NCI-H2196 (cell line): ENCODE results near the gene TRIM27.
"Not testable (repeated sequence)": the region's sequence is repeated elsewhere in the genome, so short reads cannot be mapped to it uniquely, and the experiment has no call there.

Experiments
- DNase-seq: peaks from one replicate; lab custom pipeline; 2025; ENCODE audit not compliant: unreplicated experiment; lab: John Stamatoyannopoulos, UW

TRIM27 gene, protein sequence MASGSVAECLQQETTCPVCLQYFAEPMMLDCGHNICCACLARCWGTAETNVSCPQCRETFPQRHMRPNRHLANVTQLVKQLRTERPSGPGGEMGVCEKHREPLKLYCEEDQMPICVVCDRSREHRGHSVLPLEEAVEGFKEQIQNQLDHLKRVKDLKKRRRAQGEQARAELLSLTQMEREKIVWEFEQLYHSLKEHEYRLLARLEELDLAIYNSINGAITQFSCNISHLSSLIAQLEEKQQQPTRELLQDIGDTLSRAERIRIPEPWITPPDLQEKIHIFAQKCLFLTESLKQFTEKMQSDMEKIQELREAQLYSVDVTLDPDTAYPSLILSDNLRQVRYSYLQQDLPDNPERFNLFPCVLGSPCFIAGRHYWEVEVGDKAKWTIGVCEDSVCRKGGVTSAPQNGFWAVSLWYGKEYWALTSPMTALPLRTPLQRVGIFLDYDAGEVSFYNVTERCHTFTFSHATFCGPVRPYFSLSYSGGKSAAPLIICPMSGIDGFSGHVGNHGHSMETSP

DNA sequence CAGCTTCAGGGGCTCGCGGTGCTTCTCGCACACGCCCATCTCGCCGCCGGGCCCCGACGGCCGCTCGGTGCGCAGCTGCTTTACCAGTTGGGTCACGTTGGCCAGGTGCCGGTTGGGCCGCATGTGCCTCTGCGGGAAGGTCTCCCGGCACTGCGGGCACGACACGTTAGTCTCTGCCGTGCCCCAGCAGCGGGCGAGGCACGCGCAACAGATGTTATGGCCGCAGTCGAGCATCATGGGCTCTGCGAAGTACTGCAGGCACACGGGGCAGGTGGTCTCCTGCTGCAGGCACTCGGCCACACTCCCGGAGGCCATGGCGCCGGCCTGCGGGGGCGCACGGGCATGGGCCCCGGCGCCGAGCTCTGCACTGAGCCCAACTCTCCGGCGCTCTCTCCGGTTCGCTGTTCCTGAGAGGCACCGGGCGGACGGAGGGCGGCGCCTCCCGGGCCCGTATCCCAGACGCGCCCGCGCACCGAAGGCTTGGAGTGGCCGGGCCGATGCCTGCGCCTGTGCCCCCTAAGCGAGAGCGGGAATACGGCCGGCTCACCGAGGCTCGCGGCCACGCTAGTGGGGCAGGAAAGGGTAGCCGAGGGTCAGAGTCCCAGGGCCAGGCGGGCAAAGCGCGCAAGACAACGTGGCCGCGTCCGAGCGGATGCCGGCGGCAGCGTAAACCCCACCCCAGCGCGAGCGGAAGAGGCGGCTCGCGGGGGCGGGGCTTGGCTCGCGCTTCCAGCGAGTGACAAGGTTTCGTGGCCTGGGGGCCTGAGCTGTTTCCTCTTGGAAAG lies at the start of gene TRIM27:
TSS of gene TRIM27 (minus strand) at position 668 of the 785 bp plus-strand sequence. CDS start at position 315, 353 bp downstream.
- DNase-seq, result peak; percentile 92

DNA sequence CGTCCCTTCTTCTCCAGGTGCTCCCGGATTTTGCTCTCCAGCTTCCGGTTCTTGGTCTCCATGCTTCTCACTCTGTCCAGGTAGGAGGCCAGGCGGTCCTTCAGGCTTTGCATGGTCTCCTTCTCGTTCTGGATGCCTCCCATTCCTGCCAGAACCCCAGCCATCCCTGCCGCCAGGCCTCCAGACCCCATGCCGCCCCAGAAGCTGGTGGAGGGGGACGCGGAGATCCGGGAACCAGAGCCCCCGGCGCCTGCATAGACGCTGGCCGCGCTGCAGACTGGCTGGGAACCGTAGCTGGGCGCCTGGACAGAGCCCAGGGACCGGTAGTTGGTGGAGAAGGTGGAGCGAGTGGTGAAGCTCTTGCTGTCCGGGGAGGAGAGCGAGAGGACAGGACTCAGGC lies 46.3 kb upstream of the TRIM27 start:
- DNase-seq, result not testable (repeated sequence)

DNA sequence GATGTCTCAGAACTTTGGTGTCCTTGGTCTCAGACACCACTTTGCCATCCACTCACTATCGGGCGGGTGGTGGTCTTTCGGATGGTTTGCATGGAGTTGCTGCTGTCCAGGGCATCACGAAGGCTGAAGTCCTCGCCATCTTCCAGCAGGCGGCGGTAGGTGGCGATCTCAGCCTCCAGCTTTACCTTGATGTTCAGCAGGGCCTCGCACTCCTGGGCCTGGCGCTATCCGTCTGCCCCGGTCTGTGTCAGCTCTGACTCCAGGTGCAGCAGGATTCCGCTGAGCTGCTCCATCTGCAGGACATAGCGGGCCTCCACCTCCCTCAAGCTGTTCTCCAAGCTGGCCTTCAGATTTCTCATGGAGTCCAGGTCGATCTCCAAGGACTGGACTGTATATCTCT lies 45.3 kb upstream of the TRIM27 start:
- no peak for DNase-seq

DNA sequence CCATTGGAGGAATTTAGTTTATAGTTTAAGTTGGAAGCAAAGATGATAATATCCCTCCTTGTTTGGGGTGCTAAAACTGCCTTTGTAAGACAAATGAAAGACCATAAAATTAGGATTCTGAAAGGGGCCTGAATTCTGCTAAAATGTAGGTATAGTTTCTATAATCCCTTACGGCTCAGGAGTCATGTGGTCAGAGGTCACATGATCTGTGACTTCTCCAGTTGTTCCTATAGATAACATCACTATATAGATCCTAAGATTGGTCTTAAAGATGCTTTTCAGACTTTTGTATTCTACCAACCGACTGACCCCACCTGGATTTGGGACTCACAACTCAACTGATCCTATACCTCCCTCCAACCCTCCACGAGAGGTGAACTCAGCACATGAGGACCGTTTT lies 44.7 kb upstream of the TRIM27 start:
- DNase-seq, result no peak

DNA sequence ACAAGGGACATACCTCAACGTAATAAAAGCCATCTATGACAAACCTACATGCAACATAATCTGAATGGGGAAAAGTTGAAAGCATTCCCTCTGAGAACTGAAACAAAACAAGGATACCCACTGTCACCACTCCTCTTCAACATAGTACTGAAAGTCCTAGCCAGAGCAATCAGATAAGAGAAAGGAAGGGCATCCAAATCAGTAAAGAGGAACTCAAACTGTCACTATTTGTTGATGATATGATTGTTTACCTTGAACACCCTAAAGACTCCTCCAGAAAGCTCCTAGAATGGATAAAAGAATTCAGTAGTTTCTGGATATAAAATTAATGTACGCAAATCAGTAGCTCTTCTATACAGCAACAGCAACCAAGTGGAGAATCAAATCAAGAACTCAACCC lies 41.9 kb upstream of the TRIM27 start:
- DNase-seq, result no peak

DNA sequence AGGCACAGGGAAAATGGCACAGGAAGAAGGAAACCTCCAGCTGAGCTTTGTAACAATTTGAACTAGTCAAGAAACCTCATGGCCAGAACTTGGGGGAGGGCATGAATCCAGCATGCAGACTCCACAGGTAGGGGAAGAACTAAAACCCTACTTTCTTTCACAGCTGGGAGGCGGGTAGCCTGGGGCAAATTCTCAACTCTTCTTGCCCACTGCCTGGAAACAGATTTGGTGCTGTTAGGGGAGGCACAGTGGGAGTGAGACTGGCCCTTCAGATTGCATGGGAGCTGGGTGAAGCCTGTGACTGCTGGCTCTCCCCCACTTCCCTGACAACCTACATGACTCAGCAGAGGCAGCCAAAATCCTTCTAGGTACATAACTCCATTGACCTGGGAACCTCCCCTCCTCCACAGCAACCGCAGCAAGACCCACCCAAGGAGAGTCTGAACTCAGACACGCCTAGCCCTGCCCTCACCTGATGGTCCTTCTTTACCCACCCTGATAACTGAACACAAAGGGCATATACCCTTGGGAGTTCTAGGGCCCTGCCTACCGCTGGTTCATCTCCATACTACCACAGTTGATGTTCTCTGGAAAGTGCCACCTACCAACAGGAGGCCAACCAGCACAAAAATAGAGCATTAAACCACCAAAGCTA lies 37.2 kb upstream of the TRIM27 start:
- no peak for DNase-seq

DNA sequence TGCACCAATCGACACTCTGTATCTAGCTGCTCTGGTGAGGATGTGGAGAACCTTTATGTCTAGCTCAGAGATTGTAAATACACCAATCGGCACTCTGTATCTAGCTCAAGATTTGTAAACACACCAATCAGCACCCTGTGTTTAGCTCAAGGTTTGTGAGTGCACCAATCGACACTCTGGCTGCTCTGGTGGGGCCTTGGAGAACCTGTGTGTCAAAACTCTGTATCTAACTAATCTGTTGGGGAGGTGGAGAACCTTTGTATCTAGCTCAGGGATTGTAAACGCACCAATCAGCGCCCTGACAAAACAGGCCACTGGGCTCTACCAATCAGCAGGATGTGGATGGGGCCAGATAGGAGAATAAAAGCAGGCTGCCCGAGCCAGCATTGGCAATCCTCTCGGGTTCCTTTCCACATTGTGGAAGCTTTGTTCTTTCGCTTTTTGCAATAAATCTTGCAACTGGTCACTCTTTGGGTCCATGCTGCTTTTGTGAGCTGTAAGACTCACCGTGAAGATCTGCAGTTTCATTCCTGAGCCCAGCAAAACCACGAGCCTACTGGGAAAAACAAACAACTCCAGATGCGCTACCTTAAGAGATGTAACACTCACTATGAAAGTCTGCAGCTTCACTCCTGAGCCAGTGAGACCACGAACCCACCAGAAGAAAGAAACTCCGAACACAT lies 34.9 kb upstream of the TRIM27 start:
- DNase-seq, result not testable (repeated sequence)

DNA sequence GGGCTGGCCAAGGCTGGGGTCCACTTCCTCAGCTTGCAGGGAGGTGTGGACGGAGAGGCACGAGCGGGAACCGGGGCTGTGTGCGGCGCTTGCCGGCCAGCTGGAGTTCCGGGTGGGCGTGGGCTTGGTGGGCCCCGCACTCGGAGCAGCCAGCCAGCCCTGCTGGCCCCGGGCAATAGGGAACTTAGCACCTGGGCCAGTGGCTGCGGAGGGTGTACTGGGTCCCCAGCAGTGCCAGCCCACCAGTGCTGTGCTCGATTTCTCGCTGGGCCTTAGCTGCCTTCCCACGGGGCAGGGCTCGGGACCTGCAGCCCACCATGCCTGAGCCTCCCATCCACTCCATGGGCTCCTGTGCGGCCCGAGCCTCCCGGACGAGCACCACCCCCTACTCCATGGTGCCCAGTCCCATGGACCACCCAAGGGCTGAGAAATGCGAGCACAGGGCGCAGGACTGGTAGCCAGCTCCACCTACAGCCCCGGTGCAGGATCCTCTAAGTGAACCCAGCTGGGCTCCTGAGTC lies 34.1 kb upstream of the TRIM27 start:
- not testable (repeated sequence) for DNase-seq

DNA sequence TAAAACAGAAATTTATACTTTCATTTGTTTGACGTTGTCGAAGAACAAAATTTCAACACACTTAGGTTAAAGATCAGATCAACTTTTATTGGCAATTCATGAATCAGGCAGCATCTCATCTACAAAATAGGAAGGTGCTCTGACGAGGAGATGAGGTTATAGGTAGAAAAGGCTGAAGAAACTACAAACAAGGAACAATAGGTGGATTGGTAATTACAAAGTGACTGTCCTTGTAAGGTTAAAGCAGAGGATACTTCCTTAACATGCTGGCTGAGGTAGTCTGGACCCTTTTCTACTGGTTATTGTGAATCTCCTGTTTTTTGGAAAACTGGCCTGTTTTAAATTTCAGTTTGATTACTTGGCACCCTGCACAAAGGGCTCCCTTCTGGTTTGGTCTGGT lies 32.5 kb upstream of the TRIM27 start:
- DNase-seq, result no peak

DNA sequence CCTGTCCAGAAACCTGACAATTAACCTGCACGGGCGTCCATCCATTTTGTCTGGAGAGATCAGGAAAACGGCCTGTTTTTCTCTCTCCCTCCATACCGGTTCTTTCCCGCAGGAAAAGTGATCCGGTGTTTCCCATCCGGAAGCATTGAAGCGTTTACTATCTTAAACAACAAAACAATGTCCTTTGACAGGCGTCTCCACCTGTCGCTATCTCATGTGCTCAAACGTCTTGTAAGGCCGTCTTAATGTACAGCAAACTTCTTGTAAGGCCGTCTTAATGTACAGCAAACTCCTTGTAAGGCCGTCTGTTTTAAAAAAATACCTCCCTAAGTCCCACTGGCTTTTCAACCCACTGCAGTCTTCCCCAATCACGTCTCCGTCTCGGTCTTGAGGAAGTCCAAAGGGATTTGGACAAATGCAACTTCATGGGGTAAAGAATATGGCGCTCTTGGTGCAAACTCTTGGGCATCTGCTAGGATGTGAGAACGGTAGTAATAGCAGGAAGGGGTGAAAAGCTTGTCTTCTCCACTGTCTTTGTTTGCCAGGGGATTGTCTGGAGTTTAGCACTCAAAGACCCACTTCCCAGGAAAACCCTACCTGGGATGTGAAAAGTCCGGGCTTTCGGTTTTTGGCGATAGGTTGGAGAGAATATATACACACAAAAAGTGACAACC lies 29.9 kb upstream of the TRIM27 start:
- no peak for DNase-seq

DNA sequence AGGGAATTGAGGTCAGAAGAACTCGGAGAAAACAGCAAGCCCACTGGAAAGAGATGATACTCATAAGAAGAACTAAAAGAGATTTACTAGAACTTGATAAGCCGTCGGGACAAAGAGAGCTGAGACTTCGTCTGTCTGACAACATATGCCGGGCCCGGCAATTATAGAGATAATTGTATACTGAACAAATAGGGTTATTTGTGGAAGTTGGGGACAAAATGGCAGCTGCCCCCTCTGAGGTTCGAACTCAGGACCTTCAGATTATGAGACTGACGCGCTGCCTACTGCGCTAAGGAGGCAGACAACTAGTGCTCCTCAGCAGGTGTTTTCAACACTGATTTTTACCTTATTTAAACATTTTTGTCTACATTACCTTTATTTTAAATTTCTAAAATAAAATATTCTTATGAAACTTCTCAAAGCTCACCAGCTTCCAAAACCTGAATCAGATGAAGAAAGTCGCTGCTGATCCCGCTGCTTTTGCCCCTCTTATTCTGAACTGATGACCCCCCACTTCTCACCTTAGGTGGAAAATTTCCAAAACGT lies 29.3 kb upstream of the TRIM27 start:
- DNase-seq, result no peak

DNA sequence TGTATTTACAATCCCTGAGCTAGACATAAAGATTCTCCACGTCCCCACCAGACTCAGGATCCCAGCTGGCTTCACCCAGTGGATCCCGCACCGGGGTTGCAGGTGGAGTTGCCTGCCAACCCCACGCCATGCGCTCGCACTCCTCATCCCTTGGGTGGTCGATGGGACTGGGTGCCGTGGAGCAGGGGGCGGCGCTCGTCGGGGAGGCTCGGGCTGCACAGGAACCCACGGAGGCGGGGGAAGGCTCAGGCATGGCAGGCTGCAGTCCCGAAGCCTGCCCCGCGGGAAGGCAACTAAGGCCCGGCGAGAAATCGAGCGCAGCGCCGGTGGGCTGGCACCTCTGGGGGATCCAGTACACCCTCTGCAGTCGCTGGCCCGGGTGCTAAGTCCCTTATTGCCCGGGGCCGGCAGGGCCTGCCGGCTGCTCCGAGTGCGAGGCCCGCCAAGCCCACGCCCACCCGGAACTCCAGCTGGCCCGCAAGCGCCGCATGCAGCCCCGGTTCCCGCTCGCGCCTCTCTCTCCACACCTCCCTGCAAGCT lies 25.9 kb upstream of the TRIM27 start:
- not testable (repeated sequence) for DNase-seq

DNA sequence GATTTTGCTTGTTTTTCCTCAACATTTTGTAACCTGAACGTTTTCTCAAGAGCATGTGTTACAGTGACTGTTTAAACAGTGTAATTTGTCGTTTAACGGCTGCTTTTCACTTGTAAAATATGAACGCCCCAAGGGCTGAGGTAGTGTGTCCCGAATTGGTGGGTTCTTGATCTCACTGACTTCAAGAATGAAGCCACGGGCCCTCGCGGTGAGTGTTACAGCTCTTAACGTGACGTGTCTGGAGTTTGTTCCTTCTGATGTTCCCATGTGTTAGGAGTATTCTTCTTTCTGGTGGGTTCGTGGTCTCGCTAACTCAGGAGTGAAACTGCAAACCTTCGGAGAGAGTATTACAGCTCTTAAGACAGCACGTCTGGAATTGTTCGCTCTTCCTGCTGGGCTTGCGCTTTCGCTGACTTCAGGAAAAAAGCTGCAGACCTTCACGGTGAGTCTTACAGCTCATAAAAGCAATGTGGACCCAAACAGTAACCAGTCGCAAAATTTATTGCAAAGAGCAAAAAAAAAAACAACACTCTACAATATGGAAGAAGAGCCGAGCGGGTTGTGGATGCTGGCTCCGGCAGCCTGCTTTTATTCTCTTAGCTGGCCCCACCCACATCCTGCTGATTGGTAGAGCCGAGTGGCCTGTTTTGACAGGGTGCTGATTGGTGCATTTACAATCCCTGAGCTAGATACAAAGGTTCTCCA lies 25.1 kb upstream of the TRIM27 start:
- DNase-seq, result no peak

DNA sequence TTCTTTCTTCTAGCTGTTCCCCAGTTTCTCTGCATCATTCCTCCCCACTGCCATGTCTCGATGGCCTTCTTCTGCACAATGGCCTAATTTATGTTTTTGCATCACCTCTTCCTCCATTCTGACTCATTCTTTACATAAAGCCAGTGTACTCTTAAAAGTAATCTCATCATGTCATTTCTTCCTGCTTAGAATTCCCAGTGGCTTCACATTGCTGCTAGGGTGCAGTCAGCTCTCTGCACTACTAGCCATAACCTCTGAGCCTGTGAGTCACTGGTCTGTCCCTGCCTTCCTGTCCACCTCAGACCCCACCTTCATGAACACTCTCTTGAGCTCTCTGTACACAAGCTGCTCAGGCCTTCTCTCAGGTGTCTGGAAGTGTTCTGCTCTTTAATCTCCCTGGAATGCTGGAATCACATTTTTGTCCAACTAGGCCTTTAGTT lies 24.1 kb upstream of the TRIM27 start:
- no peak for DNase-seq

DNA sequence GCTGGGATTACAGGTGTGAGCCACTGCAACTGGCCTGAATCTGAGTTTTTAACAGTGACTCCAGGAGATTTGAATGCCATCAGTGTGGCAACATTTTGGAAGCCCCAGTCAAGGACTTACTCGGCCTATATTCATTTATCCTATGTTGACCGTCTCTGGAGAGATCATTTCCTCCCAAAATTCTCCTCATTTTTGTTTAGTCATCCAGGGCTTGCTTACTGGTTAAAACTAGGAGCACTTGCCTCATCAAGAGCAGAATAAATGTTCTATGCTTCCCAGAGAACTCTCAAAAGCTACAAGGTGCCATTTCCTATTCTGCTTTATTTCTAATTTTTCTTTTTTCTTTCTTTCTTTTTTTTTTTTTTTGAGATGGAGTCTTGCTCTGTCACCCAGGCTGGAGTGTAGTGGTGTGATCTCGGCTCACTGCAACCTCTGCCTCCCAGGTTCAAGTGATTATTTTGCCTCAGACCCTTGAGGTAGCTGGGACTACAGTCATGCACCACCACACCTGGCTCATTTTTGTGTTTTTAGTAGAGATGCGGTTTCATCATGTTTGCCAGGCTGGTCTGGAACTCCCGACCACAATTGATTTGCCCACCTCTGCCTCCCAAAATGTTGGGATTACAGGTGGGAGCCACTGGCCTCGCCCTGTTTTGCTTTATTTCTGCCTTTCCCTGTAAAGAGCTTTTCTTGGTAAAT lies 23.4 kb upstream of the TRIM27 start:
- no peak for DNase-seq

DNA sequence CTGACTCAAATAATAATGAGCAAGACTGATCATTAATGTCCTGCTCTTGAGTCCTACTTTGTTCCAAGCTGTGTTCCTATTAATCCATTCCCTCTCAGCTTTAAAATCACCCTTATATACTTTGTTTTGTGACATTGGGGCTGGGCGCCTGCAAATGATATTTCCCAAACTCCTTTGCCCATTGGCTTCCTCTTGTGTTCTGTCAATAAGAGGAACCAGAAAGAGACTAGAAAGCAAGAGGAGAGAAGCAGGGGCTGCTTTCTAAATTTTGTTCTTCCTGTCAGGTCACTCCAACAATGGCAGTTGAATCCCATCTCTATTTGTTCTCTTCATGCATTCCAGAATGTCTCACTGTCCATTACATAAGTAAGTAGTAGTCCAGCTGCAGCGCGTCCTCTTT lies 21.6 kb upstream of the TRIM27 start:
- no peak for DNase-seq

DNA sequence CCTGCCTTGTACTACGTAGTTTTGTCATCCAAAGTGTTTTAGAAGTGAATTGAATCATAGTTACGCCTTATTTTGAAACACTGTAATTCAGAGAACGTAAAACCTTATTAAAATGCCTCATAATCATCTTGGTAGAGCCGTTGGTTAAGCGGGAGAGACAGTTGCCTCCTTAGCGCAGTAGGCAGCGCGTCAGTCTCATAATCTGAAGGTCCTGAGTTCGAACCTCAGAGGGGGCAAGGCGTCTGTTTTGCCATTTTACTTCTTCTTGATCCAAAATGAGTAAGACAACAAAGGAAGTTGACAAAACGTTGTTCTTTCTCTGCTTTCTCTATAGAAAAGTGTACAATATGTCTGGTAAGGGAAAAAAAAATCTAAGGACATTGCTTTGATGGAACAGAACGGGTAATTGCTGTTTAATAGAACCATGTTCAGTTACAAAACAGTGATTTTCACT lies 20.7 kb upstream of the TRIM27 start:
- DNase-seq, result peak; percentile 60
